Renal cortex interstitium (tissue), 11 donors: ENCODE results near the gene RMP24. TPM values are rescaled to one million over a fixed set of nuclear protein-coding genes. Genes with fewer than 3 reads are reported as not detected.
"Not testable (repeated sequence)": the region's sequence is repeated elsewhere in the genome, so short reads cannot be mapped to it uniquely, and the experiment has no call there.

Experiments used
- DNase-seq, 11 donors: peaks; one replicate each; pipeline ENCODE4 v3.0.0-alpha.2; 2013; ENCODE audit warnings: low read depth in 9 of 11, low spot score in 4 of 11; ENCODE audit errors: extremely low read depth in 1 of 11
- polyA plus RNA-seq, 3 donors: library from polyadenylated mRNA; unstranded; fragments of 120-200 nt; gene quantifications; one replicate each; pipeline ENCODE4 v1.2.1, GENCODE V29; 2013; ENCODE audit not compliant: insufficient read length in 3 of 3

RMP24 gene

DNA sequence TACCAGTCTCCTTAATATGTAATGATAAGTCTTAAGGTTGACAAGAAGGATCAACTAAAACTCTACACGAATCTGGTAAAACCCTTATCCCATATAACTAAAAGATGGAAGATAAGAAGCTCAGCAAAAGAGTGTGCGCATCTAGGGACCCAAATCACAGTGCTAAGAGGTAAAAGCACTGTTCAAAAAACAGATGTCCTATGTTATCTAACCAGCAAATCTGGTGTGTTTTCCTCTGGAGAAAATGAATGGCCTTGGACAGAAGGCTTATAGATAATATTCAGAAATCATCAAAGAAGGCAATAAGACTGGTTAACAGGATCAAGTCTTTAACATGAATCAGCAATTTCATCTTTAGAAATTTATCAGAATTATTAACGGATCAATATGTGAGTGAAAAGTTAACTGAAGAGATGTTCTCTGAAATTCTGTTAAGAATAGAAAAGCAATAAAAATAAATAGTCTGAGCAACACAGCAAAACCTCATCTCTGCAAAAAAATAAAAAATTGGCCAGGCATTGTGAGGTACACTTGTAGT lies 47.8 kb downstream of the RMP24 start:
- no peak for DNase-seq

DNA sequence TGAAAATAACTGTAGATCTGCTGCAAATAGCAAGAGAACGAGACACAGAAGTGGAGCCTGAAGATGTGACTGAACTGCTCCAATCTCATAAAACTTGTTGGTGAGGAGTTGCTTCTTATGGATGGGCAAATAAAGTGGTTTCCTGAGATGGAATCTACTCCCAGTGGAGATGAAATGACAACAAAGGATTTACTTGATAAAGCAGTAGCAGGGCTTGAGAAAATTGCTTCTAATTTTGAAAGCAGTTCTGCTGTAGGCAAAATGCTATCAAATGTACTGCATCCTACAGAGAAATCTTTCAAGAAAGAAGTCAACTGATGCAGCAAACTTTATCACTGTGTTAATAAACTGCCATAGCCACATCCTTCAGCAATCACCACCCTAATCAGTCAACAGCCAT lies 50.9 kb downstream of the RMP24 start:
- no peak for DNase-seq

DNA sequence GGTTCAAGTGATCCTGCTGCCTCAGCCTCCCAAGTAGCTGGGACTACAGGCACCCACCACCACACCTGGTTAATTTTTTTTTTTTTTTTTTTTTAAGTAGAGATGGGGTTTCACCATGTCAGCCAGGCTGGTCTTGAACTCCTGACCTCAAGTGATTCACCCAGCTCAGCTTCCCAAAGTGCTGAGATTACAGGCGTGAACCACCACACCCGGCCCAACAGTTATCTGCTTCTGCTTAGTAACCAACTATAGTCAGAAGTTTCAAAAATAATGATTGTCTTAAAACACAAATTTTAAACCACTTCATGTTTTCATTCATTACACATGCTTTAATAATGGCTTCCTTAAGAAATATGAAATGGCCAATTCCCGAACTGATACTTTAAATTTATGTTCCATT lies 51.8 kb downstream of the RMP24 start:
- DNase-seq, result not testable (repeated sequence)

DNA sequence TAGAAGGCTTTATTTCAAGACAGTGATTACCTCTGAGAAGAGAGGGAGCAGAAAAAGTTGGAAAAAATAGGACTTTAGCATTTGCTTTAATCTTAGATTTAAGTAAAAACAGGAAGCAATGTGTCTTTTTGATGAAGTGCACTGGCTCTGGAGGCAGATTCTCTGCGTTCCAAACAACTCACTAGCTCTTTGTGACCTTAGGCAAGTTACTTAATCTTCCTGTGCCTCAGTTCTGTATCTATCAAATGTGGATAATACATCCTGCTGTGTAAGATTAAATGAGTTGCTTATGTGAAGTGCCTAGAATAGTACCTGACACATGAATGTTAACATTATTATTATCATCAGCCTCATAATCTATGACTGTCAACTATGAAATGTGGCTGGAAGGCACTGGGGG lies 52.5 kb downstream of the RMP24 start:
- DNase-seq, result peak in 4 of 11 donors; percentile 17 to 36 (median 19)

DNA sequence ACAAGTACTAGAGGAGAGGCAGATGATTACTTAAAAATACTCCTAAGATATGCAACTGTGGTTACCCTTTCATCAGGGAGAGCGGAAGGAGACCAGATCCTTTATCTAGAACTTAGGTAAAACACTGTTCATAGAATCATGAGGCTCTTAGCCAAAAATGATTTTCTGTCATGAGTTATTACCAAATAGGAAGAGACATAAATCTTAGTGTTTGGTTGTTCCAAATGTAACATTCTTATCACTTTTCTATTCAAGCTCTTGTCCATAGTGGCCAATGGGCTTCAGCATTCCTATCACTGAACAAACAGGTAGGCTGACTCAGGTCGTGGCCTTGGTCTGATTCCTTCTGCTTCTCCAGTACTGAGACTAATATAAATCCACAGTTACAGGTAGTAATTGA lies 56.4 kb downstream of the RMP24 start:
- DNase-seq, result no peak

Other genes starting within 250 kb of the RMP24 start
- 10 to 100 TPM; 61.3 to 72.3 (median 69.9) TPM for gene RPRD1A, start 94.9 kb downstream of the RMP24 start, polyA plus RNA-seq
- gene SLC39A6, start 156.7 kb downstream of the RMP24 start, polyA plus RNA-seq, result 10 to 100 TPM; 72.8 to 83.8 (median 76.0) TPM
- 100 to 1,000 TPM in 2 of 3 donors, 10 to 100 TPM in 1; 83.7 to 140 (median 126) TPM for gene ELP2, start 157.2 kb downstream of the RMP24 start, polyA plus RNA-seq
- gene MOCOS, start 214.8 kb downstream of the RMP24 start, polyA plus RNA-seq, result 1 to 10 TPM in 1 of 3 donors, under 1 TPM in 2; 0.75 to 1.8 (median 0.92) TPM